ENCODE data around the gene ARL14EPL.
"Not testable (repeated sequence)": the region's sequence is repeated elsewhere in the genome, so short reads cannot be mapped to it uniquely, and the experiment has no call there.

Gene ARL14EPL

GRCh38 chr5:116090302-116090701 lies 58.0 kb downstream of the ARL14EPL start:
- H3K27me3 ChIP-seq (ENCODE audit: insufficient read depth, poor library complexity, severe bottlenecking), result no peaks in the 10 kb centered on the region
- H3K27ac ChIP-seq (replicated peaks), result no peak overlapping the region
- no peak overlapping the region for H3K4me3 ChIP-seq (replicated peaks; ENCODE audit: insufficient read depth, low read length)
- DNase-seq (ENCODE audit: low read depth in 1 of 2, low spot score in 1 of 2), result no peak
- TF ChIP-seq CTCF (IDR thresholded peaks at IDR 0.05; ENCODE audit: insufficient read depth, low read length) (no peak), SPI1 (IDR thresholded peaks at IDR 0.05; ENCODE audit: borderline replicate concordance, low read depth) (no peak), POLR2AphosphoS5 (IDR thresholded peaks at IDR 0.05; ENCODE audit: low read depth) (no peak), REST (IDR thresholded peaks at IDR 0.05; ENCODE audit: insufficient replicate concordance, low read depth) (no peak), GABPA (IDR thresholded peaks at IDR 0.05; ENCODE audit: low read depth) (no peak)

- no peaks in the 10 kb centered on the region for H3K27me3 ChIP-seq (ENCODE audit: insufficient read depth, poor library complexity, severe bottlenecking)
- no peak overlapping the region for H3K4me3 ChIP-seq (replicated peaks; ENCODE audit: insufficient read depth, low read length)
- no peak overlapping the region for H3K27ac ChIP-seq (replicated peaks)
- TF ChIP-seq REST (IDR thresholded peaks at IDR 0.05; ENCODE audit: insufficient replicate concordance, low read depth) (no peak), SPI1 (IDR thresholded peaks at IDR 0.05; ENCODE audit: borderline replicate concordance, low read depth) (peak; percentile 45; the same call in 1 of the 2 replicates)
- DNase-seq (ENCODE audit: low read depth in 1 of 2, low spot score in 1 of 2), result no peak
Measured at GRCh38 chr5:116091416-116091815, 59.1 kb downstream of the ARL14EPL start.

GRCh38 chr5:116097301-116097700 lies 65.0 kb downstream of the ARL14EPL start:
- Histone ChIP-seq H3K27ac (replicated peaks) (no peak overlapping the region), H3K4me3 (replicated peaks; ENCODE audit: insufficient read depth, low read length) (no peak overlapping the region), H3K27me3 (ENCODE audit: insufficient read depth, poor library complexity, severe bottlenecking) (no peaks in the 10 kb centered on the region)
- TF ChIP-seq REST (IDR thresholded peaks at IDR 0.05; ENCODE audit: insufficient replicate concordance, low read depth) (no peak), CTCF (IDR thresholded peaks at IDR 0.05; ENCODE audit: insufficient read depth, low read length) (no peak), POLR2AphosphoS5 (IDR thresholded peaks at IDR 0.05; ENCODE audit: low read depth) (no peak), GABPA (IDR thresholded peaks at IDR 0.05; ENCODE audit: low read depth) (no peak), SPI1 (IDR thresholded peaks at IDR 0.05; ENCODE audit: borderline replicate concordance, low read depth) (no peak)
- no peak for DNase-seq (ENCODE audit: low read depth in 1 of 2, low spot score in 1 of 2)

- no peak for DNase-seq (ENCODE audit: low read depth in 1 of 2, low spot score in 1 of 2)
- Histone ChIP-seq H3K27me3 (ENCODE audit: insufficient read depth, poor library complexity, severe bottlenecking) (no peaks in the 10 kb centered on the region), H3K27ac (replicated peaks) (no peak overlapping the region), H3K4me3 (replicated peaks; ENCODE audit: insufficient read depth, low read length) (no peak overlapping the region)
- TF ChIP-seq SPI1 (IDR thresholded peaks at IDR 0.05; ENCODE audit: borderline replicate concordance, low read depth) (no peak), POLR2AphosphoS5 (IDR thresholded peaks at IDR 0.05; ENCODE audit: low read depth) (no peak)
Measured at GRCh38 chr5:116098998-116099397, 66.7 kb downstream of the ARL14EPL start.

- DNase-seq (ENCODE audit: low read depth in 1 of 2, low spot score in 1 of 2); H3K27ac ChIP-seq (replicated peaks); H3K27me3 ChIP-seq (ENCODE audit: insufficient read depth, poor library complexity, severe bottlenecking); H3K4me3 ChIP-seq (replicated peaks; ENCODE audit: insufficient read depth, low read length): not testable (repeated sequence)
Measured at GRCh38 chr5:116104941-116105340, 72.7 kb downstream of the ARL14EPL start.

Data from HL-60 (cell line).